GM19438 (cell line): ENCODE measurements around the gene TSPAN31.
"Not testable (repeated sequence)": the region's sequence is repeated elsewhere in the genome, so short reads cannot be mapped to it uniquely, and the experiment has no call there.

ENCODE experiments used
- ATAC-seq: cut with Tn5 transposase; IDR thresholded peaks from one replicate; pipeline ENCODE4 v1.9.1; 2021; ENCODE audit warnings: low read depth; ENCODE audit not compliant: unreplicated experiment

Gene TSPAN31

DNA sequence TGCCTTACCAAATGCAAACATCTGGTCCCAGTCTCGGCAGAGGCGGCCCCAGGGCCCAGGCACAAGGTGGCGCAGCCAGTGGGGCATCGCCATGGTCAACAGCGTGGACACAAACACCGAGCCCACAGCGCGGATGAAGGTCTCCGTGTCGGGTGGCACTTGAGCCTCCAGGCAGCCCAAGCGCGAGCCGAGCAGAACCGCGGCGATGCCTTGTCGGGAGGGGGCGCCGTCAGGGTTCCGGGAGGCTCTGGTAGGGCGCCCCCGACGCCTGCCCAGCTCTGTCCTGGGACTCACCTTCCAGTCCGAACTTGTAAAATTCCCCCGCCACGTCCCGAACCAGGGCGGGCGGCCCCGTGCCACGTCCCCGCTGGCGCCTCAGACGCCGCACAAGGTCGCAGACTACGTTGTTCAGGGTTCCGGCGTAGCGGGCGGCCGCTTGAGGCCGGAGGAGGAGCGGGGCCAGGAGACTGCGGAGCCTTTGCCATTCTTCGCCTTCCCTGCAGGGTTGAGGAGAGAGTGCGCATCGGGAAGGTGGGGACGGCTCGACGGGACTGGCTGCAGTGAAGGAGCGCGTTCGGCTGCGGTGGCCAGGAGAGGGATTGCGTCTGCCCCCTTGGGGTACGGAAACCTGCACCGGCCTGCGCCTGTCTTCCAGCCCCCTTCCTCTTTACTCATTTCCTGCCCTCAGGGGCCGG is 20.3 kb downstream of the TSPAN31 start:
- ATAC-seq = peak; percentile 62

DNA sequence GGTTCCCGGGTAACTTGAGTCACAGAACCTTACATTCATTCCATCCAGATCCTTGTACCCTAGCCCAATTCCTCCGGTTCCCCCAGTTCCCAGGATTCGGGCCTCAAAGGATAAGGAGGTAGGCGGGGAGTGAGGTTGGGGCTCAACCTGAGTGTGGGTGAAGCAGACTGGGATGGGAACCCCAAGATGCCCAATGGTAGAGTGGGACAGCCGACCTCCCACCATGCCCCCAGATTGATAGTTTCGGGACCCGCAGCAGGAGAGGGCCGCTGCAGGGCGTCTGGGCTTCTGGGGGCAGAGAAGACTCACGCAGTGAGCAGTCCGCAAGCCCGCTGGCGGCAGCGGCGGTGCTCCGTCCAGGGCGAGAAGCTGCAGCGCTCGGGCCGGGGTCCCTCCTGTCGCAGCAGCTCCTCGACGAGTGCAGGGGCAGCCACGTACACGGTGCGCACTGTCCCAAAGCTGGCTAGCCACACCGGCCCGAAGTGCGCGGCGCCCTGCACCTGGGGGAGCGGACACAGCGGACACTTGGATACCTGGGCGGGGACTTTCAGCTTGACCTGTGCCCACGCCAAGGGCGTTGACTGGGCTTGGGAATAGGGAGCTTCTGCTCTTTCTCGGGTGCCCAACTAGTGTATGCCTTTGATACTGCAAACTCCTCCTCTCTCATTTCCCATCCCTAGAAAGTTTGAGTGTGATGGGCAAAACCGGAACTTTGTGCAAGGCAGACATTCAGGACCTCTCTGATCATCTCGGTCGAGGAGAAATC is 21.0 kb downstream of the TSPAN31 start:
- peak; percentile 7 for ATAC-seq

DNA sequence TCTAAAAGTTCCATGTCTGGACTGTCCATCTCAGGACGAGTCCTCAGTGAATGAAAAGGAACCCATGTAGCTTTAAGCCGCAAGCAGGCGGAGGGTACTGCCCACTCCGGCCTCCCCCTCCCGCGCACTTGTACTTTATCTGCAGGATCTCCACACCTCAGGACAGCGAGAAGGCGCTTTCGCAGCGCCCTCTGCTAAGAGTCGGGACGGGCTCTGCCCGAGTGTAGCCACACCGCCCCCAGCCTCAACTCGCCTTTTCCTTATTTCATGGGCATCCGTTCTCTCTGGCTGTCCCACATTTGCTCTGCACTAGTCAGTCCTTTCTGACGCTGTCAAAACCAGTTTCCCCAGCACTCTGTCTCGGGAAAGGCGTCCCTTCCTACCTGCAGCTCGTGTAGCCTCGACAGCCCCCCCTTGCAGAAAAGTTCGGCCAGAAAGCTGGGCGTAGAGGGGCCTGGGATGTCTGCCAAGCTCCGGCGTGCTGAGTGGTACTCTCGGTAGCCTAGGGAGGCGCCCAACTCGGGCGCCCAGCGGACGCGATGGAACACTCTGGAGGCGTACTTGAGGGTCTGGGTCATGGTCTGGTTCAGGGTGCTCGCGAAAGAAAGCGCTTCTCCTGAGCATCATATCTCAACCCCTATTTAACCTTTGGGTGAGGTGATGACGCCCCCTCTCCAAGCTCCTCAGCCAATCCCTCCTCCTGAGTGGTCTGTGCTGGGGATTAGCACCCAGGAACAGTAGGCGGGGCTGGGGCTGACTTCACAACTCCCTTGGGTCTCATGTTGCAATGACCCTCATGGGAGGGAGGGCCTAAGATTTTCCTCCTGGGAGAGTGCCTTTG is 21.8 kb downstream of the TSPAN31 start, which contains the start of gene CYP27B1:
Gene CYP27B1 (minus strand): TSS at position 615 of the 841 bp plus-strand sequence. CDS start 37 bp downstream, at position 578.
- no peak for ATAC-seq

- ATAC-seq = no peak
These were observed 22.5 kb downstream of the TSPAN31 start for GRCh38 chr12:57767305-57767698.

DNA sequence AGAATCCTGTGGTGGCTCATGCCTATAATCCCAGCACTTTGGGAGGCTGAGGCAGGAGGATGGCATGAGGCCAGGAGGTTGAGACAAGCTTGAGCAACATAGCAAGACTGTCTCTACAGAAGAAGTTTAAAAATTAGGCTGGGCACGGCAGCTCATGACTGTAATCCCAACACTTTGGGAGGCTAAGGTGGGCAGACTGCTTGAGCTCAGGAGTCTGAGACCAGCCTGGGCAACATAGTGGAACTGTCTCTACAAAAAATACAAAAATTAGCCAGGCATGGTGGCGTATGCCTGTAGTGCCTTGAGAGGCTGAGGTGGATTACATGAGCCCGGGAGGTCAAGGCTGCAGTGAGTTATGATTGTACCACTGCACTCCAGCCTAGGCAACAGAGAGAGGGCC is 23.0 kb downstream of the TSPAN31 start:
- ATAC-seq = no peak

GRCh38 chr12:57769594-57769993 is 24.8 kb downstream of the TSPAN31 start:
- no peak for ATAC-seq

DNA sequence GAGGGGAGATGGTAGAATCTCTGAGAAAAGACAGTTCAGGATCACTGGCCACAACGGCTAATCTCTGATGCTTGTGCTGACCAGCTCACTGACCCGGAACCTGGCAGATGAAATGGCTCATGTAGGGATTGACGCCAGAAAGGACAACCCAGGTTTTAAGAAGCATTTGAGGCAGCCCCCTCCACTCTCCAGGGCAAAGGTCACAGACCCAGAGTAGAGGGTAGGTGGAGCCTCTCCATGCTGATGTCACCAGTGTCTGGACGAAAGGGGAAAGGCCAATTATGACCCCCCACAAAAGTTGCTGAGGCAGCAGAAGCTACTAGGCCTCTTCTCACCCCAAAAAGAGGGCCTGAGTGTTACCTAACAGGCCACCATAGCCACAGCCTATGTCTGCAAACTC is 25.9 kb downstream of the TSPAN31 start:
- no peak for ATAC-seq

DNA sequence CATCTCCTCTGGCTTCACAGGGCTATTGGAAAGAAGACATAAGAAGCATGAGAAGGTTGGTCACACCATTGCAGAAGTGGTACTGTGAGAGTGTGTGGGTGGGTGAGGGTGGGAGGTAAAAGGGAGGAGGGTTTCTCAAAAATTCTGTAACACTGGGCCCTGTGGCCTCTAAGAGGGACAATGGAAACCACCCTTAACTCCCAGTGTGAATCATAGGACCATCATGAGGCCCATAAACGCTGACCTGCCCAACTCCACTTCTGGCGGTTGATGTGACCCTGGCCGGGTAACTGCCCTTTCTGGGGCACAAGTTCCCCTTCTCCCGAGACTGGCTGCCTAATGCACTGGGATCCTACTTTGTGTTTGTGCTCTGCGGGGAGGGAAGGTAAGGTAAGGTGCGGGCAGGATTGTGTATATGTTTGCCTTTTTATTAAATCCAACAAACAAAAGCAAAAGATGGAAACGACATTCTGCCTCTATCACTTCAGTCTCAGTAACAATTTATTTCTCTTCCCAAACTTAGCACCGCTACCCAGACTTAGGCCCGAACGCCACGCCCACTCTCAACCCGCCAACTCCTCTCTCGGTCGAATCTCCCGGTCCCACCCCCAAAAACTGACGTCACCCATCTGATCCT is 26.5 kb downstream of the TSPAN31 start:
- ATAC-seq = peak; percentile 70

GRCh38 chr12:57771873-57772428 is 27.1 kb downstream of the TSPAN31 start, which contains the start of gene METTL1:
METTL1 (minus strand) TSS chr12:57772105; CDS start chr12:57772083, 22 bp downstream.
- peak; percentile 84 for ATAC-seq

- ATAC-seq = peak; percentile 33
These were observed 27.8 kb downstream of the TSPAN31 start, which contains the start of gene EEF1AKMT3 for GRCh38 chr12:57772429-57773322. EEF1AKMT3 (plus strand) TSS chr12:57772614; CDS start chr12:57772725, 111 bp downstream.

GRCh38 chr12:57774634-57775033 is 29.8 kb downstream of the TSPAN31 start:
- not testable (repeated sequence) for ATAC-seq

DNA sequence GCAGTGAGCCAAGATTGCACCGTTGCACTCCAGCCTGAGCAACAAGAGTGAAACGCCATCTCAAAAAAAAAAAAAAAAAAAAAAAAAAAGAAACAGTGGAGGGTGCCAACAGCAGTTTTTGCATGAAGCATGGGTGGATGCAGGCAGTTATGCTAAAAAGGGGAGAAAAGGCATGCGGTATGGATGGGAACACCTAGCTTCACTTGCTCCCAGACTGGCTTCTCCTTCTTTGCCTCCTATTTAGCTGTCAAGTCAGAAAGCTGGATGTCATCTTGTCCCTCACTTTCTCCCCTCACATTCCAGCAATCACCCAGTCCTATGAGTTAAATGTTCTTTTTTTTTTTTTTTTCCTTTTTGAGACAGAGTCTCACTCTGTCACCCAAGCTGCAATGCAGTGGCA is 30.2 kb downstream of the TSPAN31 start:
- ATAC-seq = no peak

GRCh38 chr12:57775563-57776246 is 30.9 kb downstream of the TSPAN31 start:
- no peak for ATAC-seq

DNA sequence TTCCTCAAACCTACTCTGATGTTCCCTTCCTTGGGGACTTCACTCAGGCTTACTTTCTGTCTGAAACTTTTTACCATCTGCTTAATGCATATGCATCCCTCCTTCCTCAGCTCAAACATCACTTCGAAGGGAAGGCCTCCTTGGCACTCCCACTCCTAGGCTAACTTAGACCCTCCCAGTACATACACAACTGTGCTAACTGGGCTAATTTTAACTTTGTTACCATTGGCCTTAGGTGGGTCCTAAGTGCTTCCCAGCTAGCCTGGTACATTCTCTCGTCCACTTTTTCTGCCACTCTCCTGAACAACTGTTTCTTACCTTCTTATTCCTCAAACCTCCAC is 31.4 kb downstream of the TSPAN31 start:
- no peak for ATAC-seq

DNA sequence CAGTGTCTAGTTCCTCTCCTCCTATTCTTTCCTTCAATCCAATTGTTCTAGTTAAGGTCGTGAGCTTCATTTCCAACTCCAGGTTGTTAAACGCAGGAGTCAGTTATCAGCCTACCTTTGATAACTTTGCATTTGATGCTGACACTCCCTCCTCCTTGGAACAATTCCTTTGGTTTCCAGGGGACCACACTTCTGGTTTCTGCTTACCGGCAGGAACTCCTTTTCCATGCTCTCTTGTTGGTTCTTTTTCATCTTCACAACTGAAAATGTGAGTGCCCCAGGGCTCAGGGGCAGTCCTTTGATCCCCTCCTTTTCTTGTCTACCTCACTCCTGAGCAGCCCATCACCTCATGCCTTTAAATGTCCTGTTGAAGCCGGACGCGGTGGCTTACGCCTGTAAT is 32.5 kb downstream of the TSPAN31 start:
- ATAC-seq = no peak

DNA sequence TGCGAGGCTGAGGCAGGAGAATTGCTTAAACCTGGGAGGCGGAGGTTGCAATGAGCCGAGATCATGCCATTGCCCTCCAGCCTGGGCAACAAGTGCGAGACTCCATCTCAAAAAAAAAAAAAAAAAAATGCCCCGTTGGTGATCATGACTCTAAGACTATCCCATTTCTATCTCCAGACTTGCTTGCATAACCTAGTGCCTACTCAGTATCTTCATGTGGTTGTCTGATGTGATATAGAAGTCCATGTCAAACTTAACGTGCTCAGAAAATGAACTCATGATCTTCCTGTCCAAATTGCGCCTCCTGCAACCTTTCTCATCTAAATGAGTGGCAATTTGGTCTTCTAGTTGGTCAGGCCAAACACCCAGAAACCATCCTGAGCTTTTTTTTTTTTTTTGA is 33.1 kb downstream of the TSPAN31 start:
- no peak for ATAC-seq

- ATAC-seq = no peak
These were observed 34.9 kb downstream of the TSPAN31 start for GRCh38 chr12:57779736-57780135.

GRCh38 chr12:57780284-57780897 is 35.6 kb downstream of the TSPAN31 start:
- ATAC-seq = no peak
